SU-DHL-6 (cell line): ENCODE data around the gene ATP5F1C.

Source experiments
- EZH2phosphoT487 ChIP-seq: fragments of 200-600 bp; sonication (generic), shearing (Covaris generic); conservative IDR thresholded peaks from 2 replicates; pipeline ENCODE4 v1.6.1; 2018; ENCODE audit warnings: mild to moderate bottlenecking, antibody characterized with exemption, low read length, moderate library complexity, mixed read lengths
- TF ChIP-seq, protein P1 (sequence below): fragments of 200-600 bp; sonication (generic); IDR thresholded peaks from one replicate; pipeline ENCODE4 v1.5.1; 2017; ENCODE audit warnings: antibody characterized with exemption, mild to moderate bottlenecking, low read length, moderate library complexity; ENCODE audit not compliant: insufficient read depth, poor library complexity, severe bottlenecking

GRCh38 chr10:7756360-7756992 lies 31.5 kb upstream of the ATP5F1C start:
- no peak for TF ChIP-seq EZH2phosphoT487
- TF ChIP-seq, protein P1, sequence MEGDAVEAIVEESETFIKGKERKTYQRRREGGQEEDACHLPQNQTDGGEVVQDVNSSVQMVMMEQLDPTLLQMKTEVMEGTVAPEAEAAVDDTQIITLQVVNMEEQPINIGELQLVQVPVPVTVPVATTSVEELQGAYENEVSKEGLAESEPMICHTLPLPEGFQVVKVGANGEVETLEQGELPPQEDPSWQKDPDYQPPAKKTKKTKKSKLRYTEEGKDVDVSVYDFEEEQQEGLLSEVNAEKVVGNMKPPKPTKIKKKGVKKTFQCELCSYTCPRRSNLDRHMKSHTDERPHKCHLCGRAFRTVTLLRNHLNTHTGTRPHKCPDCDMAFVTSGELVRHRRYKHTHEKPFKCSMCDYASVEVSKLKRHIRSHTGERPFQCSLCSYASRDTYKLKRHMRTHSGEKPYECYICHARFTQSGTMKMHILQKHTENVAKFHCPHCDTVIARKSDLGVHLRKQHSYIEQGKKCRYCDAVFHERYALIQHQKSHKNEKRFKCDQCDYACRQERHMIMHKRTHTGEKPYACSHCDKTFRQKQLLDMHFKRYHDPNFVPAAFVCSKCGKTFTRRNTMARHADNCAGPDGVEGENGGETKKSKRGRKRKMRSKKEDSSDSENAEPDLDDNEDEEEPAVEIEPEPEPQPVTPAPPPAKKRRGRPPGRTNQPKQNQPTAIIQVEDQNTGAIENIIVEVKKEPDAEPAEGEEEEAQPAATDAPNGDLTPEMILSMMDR: peak; percentile 62
